Measurements from ENCODE around the gene NKRF.

Gene NKRF

DNA sequence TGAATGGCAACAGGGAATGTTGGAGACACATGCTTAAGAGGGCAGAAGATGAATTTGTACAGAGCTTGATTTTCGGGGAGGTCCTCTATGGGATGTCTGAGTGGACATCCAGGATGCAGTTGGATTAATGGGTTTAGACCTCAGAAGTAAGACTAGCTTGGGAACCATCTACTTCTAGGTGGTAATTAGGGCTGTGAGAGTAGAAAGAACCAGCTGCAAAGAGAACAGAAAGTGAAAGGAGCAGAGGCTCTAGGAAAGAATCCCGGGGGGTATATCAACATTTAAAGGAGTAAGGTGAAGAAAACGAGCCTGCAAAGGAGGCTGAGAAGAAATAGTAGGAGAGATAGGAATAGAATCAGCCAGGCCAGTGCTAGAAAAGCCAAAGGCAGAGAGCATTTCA is 29.0 kb upstream of the NKRF start:
- no peak for DNase-seq (ENCODE audit: low spot score)
- TF ChIP-seq, protein P1, sequence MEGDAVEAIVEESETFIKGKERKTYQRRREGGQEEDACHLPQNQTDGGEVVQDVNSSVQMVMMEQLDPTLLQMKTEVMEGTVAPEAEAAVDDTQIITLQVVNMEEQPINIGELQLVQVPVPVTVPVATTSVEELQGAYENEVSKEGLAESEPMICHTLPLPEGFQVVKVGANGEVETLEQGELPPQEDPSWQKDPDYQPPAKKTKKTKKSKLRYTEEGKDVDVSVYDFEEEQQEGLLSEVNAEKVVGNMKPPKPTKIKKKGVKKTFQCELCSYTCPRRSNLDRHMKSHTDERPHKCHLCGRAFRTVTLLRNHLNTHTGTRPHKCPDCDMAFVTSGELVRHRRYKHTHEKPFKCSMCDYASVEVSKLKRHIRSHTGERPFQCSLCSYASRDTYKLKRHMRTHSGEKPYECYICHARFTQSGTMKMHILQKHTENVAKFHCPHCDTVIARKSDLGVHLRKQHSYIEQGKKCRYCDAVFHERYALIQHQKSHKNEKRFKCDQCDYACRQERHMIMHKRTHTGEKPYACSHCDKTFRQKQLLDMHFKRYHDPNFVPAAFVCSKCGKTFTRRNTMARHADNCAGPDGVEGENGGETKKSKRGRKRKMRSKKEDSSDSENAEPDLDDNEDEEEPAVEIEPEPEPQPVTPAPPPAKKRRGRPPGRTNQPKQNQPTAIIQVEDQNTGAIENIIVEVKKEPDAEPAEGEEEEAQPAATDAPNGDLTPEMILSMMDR (IDR thresholded peaks at IDR 0.05; ENCODE audit: borderline replicate concordance, control extremely low read depth, extremely low read depth, insufficient read depth, missing control alignments): no peak
- in situ Hi-C loops (cut with MboI; ENCODE audit: low sequenced_read_pairs, unreplicated experiment): no loop called here

DNA sequence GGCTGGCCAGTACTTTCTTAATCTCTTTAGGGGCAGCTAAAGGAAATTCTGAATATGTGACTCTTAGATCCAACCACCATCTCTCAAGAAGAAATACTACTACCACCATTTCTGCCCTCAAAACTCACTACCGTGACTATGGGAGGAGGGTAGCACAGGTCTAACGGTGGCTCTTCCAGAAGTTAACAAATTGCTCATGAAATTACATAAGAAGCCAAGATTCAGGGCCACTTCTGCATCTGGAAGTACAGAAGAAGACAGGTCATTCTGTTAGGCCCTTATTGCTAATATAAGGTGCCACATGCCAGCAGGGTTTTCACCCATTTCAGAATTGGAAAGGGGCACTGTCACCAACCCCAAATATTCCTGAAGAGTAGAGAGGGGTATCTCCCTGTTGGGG is 19.6 kb upstream of the NKRF start:
- no peak for DNase-seq (ENCODE audit: low spot score)
- in situ Hi-C loops (cut with MboI; ENCODE audit: low sequenced_read_pairs, unreplicated experiment): no loop called here
- TF ChIP-seq, protein P1 (IDR thresholded peaks at IDR 0.05; ENCODE audit: borderline replicate concordance, control extremely low read depth, extremely low read depth, insufficient read depth, missing control alignments): no peak

- in situ Hi-C loops (cut with MboI; ENCODE audit: low sequenced_read_pairs, unreplicated experiment): no loop called here
- DNase-seq (ENCODE audit: low spot score): no peak
- TF ChIP-seq, protein P1 (IDR thresholded peaks at IDR 0.05; ENCODE audit: borderline replicate concordance, control extremely low read depth, extremely low read depth, insufficient read depth, missing control alignments): no peak
These were observed 18.9 kb upstream of the NKRF start for GRCh38 chrX:119624951-119625668.

DNA sequence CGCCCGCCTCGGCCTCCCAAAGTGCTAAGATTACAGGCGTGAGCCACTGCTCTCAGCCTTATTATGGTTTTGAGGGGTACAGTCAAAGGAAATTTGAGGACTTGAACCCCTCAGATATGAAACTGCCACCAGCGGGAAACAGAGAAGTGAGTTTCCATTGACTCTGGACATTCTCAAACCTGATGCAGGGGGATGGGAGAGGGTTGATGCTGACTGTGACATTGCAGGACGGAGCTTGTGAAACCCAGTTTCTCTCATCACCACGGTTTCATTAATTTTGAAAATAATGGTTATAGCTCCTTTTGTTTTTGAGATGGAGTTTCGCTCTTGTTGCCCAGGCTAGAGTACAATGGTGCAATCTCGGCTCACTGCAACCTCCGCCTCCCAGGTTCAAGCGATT is 18.2 kb upstream of the NKRF start:
- TF ChIP-seq, protein P1 (IDR thresholded peaks at IDR 0.05; ENCODE audit: borderline replicate concordance, control extremely low read depth, extremely low read depth, insufficient read depth, missing control alignments): no peak
- in situ Hi-C loops (cut with MboI; ENCODE audit: low sequenced_read_pairs, unreplicated experiment): no loop called here
- no peak for DNase-seq (ENCODE audit: low spot score)

GRCh38 chrX:119622356-119623232 is 16.4 kb upstream of the NKRF start:
- no peak for DNase-seq (ENCODE audit: low spot score)
- in situ Hi-C loops (cut with MboI; ENCODE audit: low sequenced_read_pairs, unreplicated experiment): no loop called here
- TF ChIP-seq, protein P1 (IDR thresholded peaks at IDR 0.05; ENCODE audit: borderline replicate concordance, control extremely low read depth, extremely low read depth, insufficient read depth, missing control alignments): no peak

- DNase-seq (ENCODE audit: low spot score): no peak
- in situ Hi-C loops (cut with MboI; ENCODE audit: low sequenced_read_pairs, unreplicated experiment): loop anchor here (10.0 kb wide), 1 partner anchor 106 kb away; no protein-coding TSS in a partner anchor
- TF ChIP-seq, protein P1 (IDR thresholded peaks at IDR 0.05; ENCODE audit: borderline replicate concordance, control extremely low read depth, extremely low read depth, insufficient read depth, missing control alignments): no peak
These were observed 12.2 kb upstream of the NKRF start for GRCh38 chrX:119618439-119618838.
